HepG2 (cell line): ENCODE measurements around the gene SULT1E1. TPM values are rescaled to one million over a fixed set of nuclear protein-coding genes. Genes with fewer than 3 reads are reported as not detected.

Experiments used
- BHLHE40 ChIP-seq: IDR thresholded peaks from 2 replicates; pipeline ENCODE4 v1.6.1; 2011; ENCODE audit warnings: low read length, improper control_type of control experiment
- CERS6 ChIP-seq: sonication (generic); formaldehyde crosslinking; IDR thresholded peaks from 2 replicates; pipeline ENCODE4 v1.5.0; 2020; ENCODE audit warnings: missing genetic modification reagents
- CSRNP1 ChIP-seq: sonication (generic); formaldehyde crosslinking; IDR thresholded peaks from 2 replicates; pipeline ENCODE4 v1.8.1; 2023; ENCODE audit warnings: mild to moderate bottlenecking, missing genetic modification reagents
- FUBP1 ChIP-seq: sonication (generic); formaldehyde crosslinking; IDR thresholded peaks from 2 replicates; pipeline ENCODE4 v1.5.1; 2020; ENCODE audit warnings: missing genetic modification reagents, mild to moderate bottlenecking, borderline replicate concordance
- KIAA2018 ChIP-seq: sonication (generic); formaldehyde crosslinking; IDR thresholded peaks from 2 replicates; pipeline ENCODE4 v1.5.0; 2020; ENCODE audit warnings: mild to moderate bottlenecking, missing genetic modification reagents, borderline replicate concordance
- POLR2G ChIP-seq: fragments of 200-400 bp; formaldehyde crosslinking; IDR thresholded peaks from 2 replicates; pipeline ENCODE4 v1.6.1; 2018; ENCODE audit warnings: mild to moderate bottlenecking, low read depth, low read length, moderate library complexity
- RAD51 ChIP-seq: fragments of 450-650 bp; IDR thresholded peaks from 2 replicates; pipeline ENCODE4 v1.6.1; 2016; ENCODE audit warnings: borderline replicate concordance
- RFX1 ChIP-seq: fragments of 450-650 bp; IDR thresholded peaks from 2 replicates; pipeline ENCODE4 v1.6.1; 2017
- ZNF280B ChIP-seq: sonication (generic); formaldehyde crosslinking; IDR thresholded peaks from 2 replicates; pipeline ENCODE4 v1.5.0; 2020; ENCODE audit warnings: missing genetic modification reagents, mild to moderate bottlenecking, borderline replicate concordance
- ZNF383 ChIP-seq: sonication (generic); formaldehyde crosslinking; IDR thresholded peaks from 2 replicates; pipeline ENCODE4 v1.4.0; 2020; ENCODE audit warnings: missing genetic modification reagents, mild to moderate bottlenecking, borderline replicate concordance
- ZNF547 ChIP-seq: sonication (generic); formaldehyde crosslinking; IDR thresholded peaks from 2 replicates; pipeline ENCODE4 v1.5.1; 2020; ENCODE audit warnings: mild to moderate bottlenecking, missing genetic modification reagents
- ZSCAN31 ChIP-seq: sonication (generic); formaldehyde crosslinking; IDR thresholded peaks from 2 replicates; pipeline ENCODE4 v1.5.0; 2020; ENCODE audit warnings: low read depth, mild to moderate bottlenecking, missing genetic modification reagents
- polyA plus RNA-seq, 8 experiments: library from polyadenylated mRNA; depleted of rRNA in 3 of 8; stranded (reverse) in 7 of 8; unstranded in 1 of 8; fragments of >200 nt; fragmentation: Illumina TruSeq in 4 of 8; extraction: Trizol in 4 of 8; gene quantifications; 2 replicates each; pipeline versions ENCODE4 v1.2.1 to v1.2.3, GENCODE V29; 2011 to 2016; ENCODE audit warnings: low read depth in 4 of 8, missing spikeins in 1 of 8, mixed read lengths in 1 of 8; ENCODE audit not compliant: insufficient read depth in 1 of 8
- total RNA-seq, 5 experiments: library from RNA; depleted of rRNA; stranded (reverse); fragments of >200 nt; fragmentation: Illumina TruSeq; extraction: Trizol; gene quantifications; 2 replicates each; pipeline ENCODE4 v1.2.3, GENCODE V29; 2016; ENCODE audit warnings: low read depth in 1 of 5

The SULT1E1 gene
- total and polyA plus RNA-seq, 2 of the 13 experiments (the other 11 are each of a cell fraction or from before 2014, with no cell fraction given), result 1.7 to 3.9 TPM

- TF ChIP-seq KIAA2018, result no peak
- TF ChIP-seq ZNF383 (CRISPR knock-in tag), result no peak
- no peak for TF ChIP-seq RFX1
- TF ChIP-seq CERS6 (CRISPR knock-in tag), result no peak
- TF ChIP-seq RAD51, result no peak
- no peak for TF ChIP-seq CSRNP1 (CRISPR knock-in tag)
- TF ChIP-seq ZNF280B (CRISPR knock-in tag), result no peak
- 0 out of 2 replicates have a peak, but pooled peaks have one; percentile 34 for TF ChIP-seq ZSCAN31 (CRISPR knock-in tag)
- peak; percentile 66 for TF ChIP-seq POLR2G
- 0 out of 2 replicates have a peak, but pooled peaks have one; percentile 61 for TF ChIP-seq FUBP1 (CRISPR knock-in tag)
- no peak for TF ChIP-seq ZNF547 (CRISPR knock-in tag)
- TF ChIP-seq BHLHE40, result no peak
Observed at GRCh38 chr4:69830560-69831269, 29.2 kb downstream of the SULT1E1 start (continued).
